Activated CD8-positive, alpha-beta memory T cell treated with anti-CD3 and anti-CD28 coated beads, Interleukin-2, amount 50 U/mL, for 1 hour (primary cell): ENCODE results near the gene ZCCHC7.
"Not testable (repeated sequence)": the region's sequence is repeated elsewhere in the genome, so short reads cannot be mapped to it uniquely, and the experiment has no call there.

ENCODE experiments used
- DNase-seq: peaks from one replicate; pipeline ENCODE4 v3.0.0-alpha.2; 2020; ENCODE audit errors: extremely low read depth

Gene ZCCHC7

DNA sequence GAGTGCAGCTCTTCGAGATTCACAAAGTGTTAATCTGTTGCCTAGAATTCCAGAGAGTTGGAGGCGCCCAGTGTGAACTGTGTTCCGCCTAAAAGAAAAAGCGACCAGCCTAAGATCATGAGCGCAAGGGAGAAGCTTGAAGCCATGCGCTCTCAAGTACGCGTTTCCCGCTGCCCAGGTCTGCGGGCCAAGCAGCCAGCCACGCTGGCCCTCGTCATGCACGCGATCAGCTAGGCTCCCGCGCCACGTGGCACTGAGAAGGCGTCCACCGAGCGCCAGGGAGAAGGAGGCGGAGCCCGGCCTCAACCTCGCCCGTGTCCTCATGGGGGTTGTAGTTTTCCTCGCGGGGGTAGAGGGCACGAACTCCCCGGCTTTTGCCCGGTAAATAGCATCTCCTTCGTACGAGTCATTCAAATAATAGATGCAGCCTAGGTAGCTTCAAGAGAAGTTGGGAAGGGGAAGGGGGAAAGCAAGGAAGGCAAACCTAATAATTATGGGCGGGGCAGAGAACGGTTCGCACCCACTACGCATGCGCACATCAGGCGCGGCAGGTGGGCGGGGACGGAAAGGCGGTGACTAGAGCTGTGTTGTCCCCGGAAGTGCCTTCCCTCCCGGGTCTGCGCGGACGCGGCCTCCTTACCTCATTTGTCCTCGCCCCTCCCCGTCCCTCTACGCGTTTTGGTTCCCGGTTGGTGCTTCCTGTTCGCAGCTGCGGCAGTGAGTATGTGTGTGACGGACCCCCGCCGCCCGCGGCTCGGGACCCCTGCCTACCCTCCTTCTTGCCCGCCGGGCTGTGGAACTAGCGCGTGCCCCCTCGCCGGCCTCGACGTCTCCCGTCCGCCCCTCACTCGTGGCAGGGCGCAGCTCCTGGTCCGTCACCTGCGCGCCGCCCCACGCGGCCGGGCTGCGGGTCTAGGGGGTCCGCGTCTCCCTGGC lies at the start of gene ZCCHC7:
Gene ZCCHC7, plus strand, starts transcription at position 668 of the 936 bp plus-strand sequence.
- DNase-seq = peak; percentile 90

DNA sequence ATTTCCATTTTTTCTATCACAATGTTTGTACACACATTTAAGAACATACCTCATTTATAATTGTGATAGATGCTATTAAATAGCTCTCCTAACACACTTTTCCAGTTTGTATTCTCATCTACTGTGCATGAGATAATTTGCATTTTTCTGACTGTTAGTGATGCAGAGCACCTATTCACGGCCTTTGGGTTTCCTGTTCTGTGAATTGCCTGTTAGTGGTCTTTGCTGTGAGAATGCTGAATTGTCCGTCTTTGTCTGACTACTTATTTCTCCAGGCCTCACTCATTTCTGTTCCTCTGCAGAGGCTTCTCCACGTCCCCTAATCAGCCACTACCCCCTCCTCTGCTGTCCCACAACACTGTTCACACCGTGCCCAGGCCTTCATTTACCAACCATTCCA lies 45.6 kb upstream of the ZCCHC7 start:
- DNase-seq = not testable (repeated sequence)

DNA sequence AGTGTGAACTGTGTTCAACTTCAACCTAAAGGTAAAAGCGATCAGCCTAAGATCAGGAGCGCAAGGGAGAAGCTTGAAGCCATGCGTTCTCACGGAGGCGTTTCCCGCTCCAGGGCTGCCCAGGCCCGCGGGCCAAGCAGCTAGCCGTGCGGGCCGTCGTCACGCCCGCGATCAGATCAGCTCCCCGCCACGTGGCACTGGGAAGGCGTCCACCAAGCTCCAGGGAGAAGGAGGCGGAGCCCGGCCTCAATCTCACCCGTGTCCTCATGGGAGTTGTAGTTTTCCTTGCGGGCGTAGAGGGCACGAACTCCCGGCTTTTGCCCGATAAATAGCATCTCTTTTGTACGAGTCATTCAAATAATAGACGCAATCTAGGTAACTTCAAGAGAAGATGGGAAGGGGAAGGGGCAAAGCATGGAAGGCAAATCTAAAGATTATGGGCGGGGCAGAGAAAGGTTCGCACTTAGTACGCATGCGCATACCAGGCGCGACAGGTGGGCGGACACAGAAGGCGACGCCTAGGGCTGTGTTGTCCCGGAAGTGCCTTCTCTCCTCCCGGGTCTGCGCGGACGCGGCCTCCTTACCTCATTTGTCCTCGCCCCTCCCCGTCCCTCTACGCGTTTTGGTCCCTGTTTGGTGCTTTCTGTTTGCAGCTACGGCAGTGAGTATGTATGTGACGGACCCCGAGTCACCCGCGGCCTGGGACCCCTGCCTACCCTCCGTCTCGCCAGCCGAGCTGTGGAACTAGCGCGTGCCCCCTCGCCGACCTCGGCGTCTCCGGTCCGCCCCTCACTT lies 40.8 kb upstream of the ZCCHC7 start:
- DNase-seq = peak; percentile 87

DNA sequence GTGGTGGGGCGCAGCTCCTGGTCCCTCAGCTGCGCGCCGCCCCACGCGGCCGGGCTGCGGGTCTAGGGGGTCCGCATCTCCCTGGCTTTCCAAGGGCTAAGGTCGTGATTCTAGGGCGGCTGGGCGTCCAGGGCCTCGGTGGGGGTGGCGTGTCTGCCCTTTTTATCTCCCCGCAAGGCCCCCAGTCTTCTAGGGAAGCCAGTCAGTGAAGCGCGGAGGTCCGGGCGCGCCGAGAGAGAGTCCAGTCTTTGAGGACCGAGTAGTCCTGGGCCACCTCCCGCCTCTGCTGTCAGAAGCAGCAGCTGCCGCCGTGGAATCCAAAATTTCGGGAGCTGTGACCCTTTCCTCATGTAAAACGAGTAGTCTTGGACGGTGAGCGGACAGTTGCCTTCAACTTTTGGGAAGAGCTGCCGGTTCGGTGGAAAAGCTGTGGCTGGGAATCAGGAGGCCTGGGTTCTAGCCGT lies 40.2 kb upstream of the ZCCHC7 start:
- DNase-seq = not testable (repeated sequence)

DNA sequence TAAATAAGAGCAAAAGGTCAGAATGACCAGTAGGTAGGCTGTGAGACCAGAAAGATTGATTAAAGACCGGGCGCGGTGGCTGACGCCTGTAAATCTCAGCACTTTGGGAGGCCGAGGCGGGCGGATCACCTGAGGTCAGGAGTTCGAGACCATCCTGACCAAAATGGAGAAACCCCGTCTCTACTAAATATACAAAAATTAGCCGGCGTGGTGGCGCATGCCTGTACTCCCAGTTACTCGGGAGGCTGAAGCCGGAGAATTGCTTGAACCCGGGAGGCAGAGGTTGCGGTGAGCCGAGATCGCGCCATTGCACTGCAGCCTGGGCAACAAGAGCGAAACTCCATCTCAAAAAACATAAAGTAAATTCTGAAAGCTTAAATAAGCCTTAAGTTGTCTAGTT lies 38.9 kb upstream of the ZCCHC7 start:
- not testable (repeated sequence) for DNase-seq

DNA sequence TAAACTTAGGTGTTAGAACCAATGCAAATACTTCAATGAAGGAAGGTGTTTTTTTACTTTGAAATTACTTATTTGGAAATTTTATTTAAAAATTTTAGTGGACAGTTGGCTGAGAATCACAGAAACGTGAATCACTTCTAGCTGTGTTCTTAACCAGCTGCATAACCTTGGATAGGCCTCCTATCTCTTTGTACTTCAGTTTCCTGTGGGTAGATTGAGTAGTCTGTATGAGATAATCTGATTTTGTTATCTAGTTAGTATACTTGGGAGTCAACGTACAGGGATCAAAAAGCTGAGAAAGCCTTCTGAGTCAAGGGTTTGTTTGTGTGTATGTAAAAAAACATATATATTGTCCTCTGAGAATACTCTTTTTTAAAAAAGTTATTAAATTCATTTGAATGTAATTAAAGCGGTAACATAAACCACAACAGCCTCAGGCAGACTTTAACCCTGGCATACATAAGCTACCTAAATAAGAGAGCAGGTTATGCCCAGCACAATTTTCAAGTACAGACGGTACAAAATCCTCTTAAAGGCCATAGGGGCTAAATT lies 38.1 kb upstream of the ZCCHC7 start:
- DNase-seq = no peak

DNA sequence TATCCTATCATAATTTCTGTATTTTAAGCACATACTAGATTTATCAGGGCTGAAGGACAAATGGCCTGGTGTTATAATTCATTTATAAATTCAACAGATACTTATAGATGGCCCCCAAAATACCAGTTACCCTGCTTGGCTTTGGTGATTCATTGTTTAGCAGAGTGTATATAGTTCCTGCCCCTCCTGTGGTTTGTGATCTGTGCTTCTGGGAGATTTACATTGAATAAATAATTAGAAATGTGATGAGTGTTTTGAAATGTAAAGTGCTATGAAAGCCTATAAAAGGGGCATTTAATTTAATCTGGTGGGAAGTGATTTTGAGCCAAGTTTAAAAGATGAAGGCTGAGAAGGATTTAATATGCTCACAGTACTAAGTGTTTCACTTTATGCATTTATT lies 36.7 kb upstream of the ZCCHC7 start:
- no peak for DNase-seq

DNA sequence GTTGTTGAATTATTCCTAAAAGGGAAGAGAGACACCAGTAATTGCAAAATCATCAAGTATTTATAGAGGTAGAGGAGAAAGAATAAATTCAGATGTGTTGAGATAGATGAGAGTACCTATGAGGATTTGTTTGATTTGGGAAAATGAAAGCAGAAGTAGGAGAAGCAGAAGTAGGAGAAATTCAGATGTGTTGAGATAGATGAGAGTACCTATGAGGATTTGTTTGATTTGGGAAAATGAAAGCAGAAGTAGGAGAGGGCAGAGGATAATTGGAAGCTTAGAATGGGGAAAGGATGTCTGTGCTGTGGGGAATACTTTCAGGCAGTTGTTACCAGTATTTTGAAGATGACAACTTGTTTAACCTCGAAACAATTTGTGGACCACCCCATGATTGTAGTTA lies 35.1 kb upstream of the ZCCHC7 start:
- DNase-seq = no peak

DNA sequence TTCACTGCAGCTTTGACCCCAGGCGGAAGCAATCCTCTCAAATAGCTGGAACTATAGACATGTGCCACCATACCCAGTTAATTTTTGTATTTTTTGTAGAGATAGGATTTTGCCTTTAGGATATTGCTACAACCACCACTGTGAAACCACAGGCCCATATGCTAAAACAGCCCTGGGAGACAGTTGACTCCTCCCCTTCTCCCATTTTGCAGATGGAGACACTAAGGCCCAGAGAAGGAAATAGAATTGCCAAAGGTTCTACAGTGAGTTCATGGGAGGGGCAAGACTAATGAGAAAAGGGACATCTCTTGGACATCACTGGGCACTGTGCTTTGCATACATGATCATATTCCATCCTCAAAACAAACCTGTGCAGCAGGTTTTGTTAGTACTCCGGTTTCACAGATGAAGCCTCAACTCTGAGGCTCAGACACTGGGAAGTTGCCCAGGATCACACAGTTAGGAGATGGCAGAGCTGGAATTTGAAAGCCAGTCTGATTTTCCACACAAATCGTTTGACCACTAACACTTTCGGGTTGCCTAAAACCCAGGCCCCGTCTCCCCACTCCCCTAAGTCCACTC lies 27.6 kb upstream of the ZCCHC7 start:
- not testable (repeated sequence) for DNase-seq

DNA sequence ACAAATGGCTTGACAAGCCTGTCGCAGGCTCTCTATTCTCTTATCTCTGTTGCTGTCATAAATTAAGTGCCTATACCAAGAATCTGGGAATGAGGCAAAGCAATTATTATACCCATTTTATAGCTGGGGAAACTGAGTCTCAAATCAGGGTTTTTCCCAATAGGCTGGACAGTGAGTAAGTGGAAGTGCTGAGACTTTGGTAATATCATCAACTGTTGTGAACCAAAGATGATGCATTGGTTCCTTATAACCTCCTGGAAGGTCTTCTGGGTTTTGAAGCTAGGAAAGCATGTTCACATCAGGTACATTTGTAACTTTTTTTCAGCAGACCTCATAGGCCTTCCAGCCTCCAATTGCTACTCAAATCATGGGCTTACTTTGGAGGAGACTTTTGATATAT lies 25.6 kb upstream of the ZCCHC7 start:
- no peak for DNase-seq

DNA sequence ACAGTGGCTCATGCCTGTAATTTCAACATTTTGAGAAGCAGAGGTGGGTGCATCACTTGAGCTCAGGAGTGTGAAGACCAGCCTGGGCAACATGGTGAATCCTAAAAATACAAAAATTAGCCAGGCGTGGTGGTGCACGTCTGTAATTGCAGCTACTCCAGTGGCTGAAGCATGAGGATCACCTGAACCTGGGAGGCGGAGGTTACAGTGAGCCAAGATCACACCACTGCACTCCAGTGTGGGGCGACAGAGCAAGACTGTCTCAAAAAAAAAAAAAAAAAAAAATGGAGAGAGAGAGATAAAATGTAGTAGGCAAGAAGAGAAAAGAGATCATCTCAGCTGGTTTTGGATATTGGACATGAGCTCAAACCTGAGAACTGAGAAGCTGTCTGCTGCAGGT lies 23.7 kb upstream of the ZCCHC7 start:
- DNase-seq = no peak

DNA sequence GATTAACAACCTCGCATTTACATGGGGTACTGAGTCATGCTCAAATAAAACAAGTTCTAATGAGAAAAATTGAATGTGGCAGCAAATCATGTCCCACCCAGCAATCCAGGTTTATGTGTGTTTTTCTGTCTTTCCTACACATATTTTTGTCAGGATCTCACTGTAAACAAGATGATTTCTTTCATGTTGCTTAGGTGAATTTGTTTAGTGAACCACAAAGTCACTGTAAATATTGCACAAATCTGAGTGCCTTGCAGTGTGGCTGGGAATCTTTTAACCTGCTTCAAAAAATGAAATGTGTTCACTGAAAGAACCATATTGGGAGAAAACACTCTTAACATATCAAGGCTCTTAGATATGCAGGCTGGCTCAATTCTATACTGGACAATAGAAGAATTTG lies 23.1 kb upstream of the ZCCHC7 start:
- DNase-seq = no peak

DNA sequence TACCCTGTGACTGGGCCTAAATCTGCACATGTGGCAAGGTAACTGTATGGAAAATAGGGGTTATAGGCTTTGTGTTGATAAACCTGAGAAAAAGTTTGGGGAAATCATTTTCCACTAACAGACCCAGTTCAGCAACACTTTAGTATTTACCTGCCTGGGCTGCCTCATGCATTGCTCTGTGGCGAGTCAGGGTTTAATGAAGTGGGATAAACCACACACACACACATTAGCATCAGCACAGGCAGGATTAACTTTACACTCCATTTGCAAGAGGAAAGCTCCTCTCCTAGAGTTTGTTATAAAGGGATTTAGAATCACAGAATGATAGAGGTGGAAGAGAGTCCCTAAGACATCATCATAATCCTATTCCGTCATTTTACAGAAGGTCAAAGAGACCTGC lies 20.0 kb upstream of the ZCCHC7 start:
- DNase-seq = no peak

DNA sequence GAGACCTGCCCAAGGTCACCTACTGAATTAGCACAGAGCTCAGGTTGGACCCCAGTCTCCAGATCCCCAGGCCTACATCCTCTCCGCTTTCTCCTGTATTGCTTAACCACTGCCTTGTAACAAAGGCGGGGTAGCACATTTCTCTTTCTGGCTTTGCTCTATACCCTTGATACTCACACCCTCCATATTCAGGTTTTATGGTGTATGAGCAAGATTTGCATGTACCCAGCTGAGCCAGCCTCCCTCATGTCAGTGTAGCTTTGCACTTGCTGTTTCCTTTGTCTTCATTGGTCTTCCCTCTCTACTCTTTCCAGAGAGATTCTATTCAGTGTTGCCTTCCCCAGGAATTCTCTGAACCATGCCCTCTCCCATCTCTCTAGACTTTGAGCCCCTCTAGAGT lies 19.6 kb upstream of the ZCCHC7 start:
- no peak for DNase-seq

DNA sequence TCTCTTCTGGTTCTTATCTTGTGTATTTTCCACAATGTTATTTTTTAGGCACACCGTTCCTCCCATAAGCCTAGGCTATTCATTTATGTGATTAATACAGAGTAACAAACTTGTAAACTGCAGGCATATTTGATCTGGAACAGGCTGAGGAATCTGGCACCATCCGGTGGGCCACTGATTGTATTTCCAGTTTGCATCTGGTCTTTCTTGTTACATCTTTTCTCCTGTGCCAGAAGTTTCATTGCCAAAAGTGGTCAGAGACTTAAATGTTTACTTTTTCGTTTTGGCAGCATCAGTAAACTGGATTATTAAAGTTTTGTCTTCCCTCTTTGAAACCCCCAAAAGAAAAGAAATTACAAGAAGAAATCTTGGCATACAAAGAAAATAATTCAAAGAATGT lies 17.9 kb upstream of the ZCCHC7 start:
- no peak for DNase-seq

DNA sequence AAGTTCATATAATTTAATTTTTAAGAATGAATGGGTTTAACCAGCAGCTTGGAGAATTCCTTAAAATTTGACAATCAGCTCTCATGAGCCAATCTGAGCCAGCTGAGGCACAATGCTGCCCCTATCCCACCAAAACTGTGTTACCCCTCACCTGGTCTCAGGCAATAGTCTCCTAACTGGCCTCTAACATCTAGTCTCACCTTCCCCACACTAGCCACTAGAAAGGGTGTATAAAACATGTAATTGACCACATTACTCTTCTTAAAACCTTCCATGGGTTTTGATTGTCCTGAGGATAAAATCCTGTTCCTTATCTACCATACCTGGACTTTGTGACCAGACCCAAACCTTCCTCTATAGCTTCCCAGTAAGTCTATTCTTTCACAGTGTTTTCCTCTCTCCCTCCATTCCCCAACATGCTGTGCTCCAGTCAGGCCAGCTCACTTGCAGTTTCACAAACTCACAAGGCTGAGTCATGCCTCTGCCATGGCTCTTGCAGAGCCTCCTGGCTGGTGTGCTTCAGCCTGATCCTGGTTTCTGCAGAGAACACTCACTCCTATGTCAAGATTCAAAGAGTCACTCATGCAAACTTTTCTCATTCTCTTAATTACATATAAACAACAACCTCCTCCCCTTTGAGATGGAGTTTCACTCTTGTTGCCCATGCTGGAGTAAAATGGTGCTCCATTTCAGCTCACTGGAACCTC lies 16.0 kb upstream of the ZCCHC7 start:
- DNase-seq = no peak

DNA sequence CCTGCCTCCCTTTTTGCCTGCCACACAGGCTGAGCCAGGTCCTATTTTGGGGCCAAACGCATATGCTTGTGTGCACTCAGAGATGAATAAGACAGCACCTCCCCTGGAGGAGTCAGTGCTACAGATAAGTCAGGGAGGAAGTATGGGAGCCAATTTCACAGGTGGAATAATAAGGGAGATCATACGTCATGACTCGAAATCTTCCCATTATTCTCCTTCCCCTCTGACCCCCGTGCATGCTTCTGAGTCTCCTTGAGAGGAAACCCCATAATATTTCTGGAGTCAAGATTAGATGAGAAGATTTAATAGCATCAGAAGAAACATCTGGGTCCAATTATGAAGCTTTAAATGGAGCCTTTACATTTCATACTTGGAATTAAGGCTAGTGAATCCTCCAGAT lies 15.1 kb upstream of the ZCCHC7 start:
- DNase-seq = no peak

DNA sequence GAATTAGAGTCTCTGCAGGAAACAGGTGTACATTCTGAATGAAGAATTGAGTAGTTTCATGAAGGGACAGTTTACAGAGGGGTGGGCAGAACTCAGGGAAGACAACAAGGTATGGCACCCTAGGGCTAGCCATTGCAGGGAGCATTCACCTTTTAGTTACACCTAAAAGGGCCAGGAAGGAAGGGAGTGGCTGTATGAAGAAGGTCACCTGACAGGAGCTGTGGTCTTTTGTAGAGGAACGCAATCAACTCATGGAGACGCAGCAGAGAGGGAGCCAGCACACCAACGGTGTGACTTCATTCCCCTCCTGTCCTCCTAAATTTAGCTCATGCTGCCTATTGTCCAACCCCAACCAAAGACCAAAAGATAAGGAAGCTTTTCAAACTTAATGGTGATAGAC lies 12.7 kb upstream of the ZCCHC7 start:
- no peak for DNase-seq

DNA sequence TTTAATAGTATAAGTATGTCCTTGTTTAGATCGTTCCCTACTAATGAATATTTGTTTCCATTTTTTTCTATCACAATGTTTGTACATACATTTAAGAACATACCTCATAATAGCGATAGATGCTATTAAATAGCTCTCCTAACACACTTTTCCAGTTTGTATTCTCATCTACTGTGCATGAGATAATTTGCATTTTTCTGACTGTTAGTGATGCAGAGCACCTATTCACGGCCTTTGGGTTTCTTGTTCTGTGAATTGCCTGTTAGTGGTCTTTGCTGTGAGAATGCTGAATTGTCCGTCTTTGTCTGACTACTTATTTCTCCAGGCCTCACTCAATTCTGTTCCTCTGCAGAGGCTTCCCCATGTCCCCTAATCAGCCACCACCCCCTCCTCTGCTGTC lies 5.9 kb upstream of the ZCCHC7 start:
- DNase-seq = not testable (repeated sequence)

DNA sequence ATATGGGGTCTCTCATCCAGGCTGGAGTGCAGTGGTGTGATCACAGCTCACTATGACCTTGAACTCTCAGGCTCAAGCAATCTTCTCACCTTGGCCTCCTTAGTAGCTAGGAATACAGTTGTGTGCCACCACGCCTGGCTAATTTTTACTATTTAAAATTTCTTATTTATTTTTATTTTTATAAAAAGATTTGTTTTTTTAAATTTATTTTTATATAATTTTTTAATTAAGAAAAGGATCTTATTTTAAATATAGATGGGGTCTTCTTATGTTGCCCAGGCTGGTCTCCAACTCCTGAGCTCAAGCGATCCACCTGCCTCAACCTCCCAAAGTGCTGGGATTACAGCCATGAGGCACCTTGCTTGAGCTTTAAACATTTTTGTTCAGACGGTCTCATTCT lies 2.4 kb upstream of the ZCCHC7 start:
- DNase-seq = no peak

DNA sequence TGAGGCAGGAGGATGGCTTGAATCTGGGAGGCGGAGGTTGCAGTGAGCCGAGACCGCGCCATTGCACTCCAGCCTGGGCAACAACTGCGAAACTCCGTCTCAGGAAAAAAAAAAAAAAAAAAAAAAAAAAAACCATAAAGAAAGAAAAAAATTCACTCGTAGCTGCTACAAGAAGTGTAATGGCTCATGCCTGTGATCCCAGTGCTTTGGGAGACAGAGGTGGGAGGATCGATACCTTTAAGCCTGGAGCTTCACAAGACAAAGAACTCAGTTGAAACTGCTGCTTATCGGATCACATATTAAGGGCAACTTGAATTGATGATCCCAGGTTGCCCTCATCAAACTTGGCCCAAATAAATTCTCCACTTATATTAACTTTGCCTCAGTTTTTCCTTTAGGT lies 1.0 kb upstream of the ZCCHC7 start:
- DNase-seq = no peak
